Measurements from ENCODE around the gene TUSC2.
"Not testable (repeated sequence)": the region's sequence is repeated elsewhere in the genome, so short reads cannot be mapped to it uniquely, and the experiment has no call there.

Gene TUSC2

GRCh38 chr3:50293079-50293801 lies 34.8 kb downstream of the TUSC2 start:
- DNase-seq: no peak

GRCh38 chr3:50292159-50293078 lies 35.6 kb downstream of the TUSC2 start, which contains the start of gene IFRD2:
TSS of gene IFRD2 (minus strand) at chr3:50292429. CDS start at chr3:50292274, 155 bp downstream.
- DNase-seq: peak; percentile 87 to 91

- no peak for DNase-seq
Observed at GRCh38 chr3:50290161-50290641, 37.8 kb downstream of the TUSC2 start.

GRCh38 chr3:50289130-50289529 lies 38.9 kb downstream of the TUSC2 start:
- no peak for DNase-seq

- DNase-seq: no peak
Observed at GRCh38 chr3:50288387-50289007, 39.5 kb downstream of the TUSC2 start.

- no peak for DNase-seq
Observed at GRCh38 chr3:50287262-50287661, 40.8 kb downstream of the TUSC2 start.

GRCh38 chr3:50286322-50287227 lies 41.4 kb downstream of the TUSC2 start:
- no peak for DNase-seq

- DNase-seq: not testable (repeated sequence)
Observed at GRCh38 chr3:50284121-50284520, 43.9 kb downstream of the TUSC2 start.

- no peak for DNase-seq
Observed at GRCh38 chr3:50279255-50280016, 48.6 kb downstream of the TUSC2 start.

GRCh38 chr3:50278880-50279224 lies 49.2 kb downstream of the TUSC2 start, which contains the start of gene LSMEM2:
TSS of gene LSMEM2 (plus strand) at chr3:50279087. CDS start at chr3:50279114, 27 bp downstream.
- no peak for DNase-seq

GRCh38 chr3:50278123-50278879 lies 49.7 kb downstream of the TUSC2 start:
- no peak for DNase-seq

- DNase-seq: no peak
Observed at GRCh38 chr3:50276762-50277101, 51.3 kb downstream of the TUSC2 start.

- DNase-seq: no peak
Observed at GRCh38 chr3:50275996-50276761, 51.8 kb downstream of the TUSC2 start.

GRCh38 chr3:50275141-50275995 lies 52.7 kb downstream of the TUSC2 start:
- DNase-seq: no peak

Data from stimulated activated CD4-positive, alpha-beta T cell treated with anti-CD3 and anti-CD28 coated beads, Interleukin-2, amount 100 ng/mL, for 48 hours (primary cell).